Measurements from ENCODE around the gene FBXL19. TPM values are rescaled to one million over a fixed set of nuclear protein-coding genes. Genes with fewer than 3 reads are reported as not detected.

Gene FBXL19
- total and polyA plus RNA-seq, 2 of the 8 experiments (the other 6 are each of a cell fraction or from before 2014, with no cell fraction given), result 47.2 to 72.2 TPM

- TF ChIP-seq CTBP2 (IDR thresholded peaks at IDR 0.05; ENCODE audit: borderline replicate concordance, insufficient read depth, insufficient read length, low read length) (no peak), KDM4A (IDR thresholded peaks at IDR 0.05; ENCODE audit: low read depth, low read length, severe bottlenecking) (peak; percentile 68), KDM5A (IDR thresholded peaks at IDR 0.05; ENCODE audit: low read length) (no peak), CHD7 (IDR thresholded peaks at IDR 0.05; ENCODE audit: insufficient replicate concordance, low read length) (no peak), SIX5 (IDR thresholded peaks at IDR 0.05; ENCODE audit: low read depth, low read length) (no peak), TEAD4 (IDR thresholded peaks at IDR 0.05; ENCODE audit: low read depth, low read length) (no peak), BACH1 (IDR thresholded peaks at IDR 0.05; ENCODE audit: low read length) (peak; percentile 77)
Observed at GRCh38 chr16:30893744-30894539, 29.4 kb upstream of the FBXL19 start, which contains the start of gene BCL7C (continued).
